HepG2 (cell line): ENCODE measurements around the gene HCFC1R1. TPM values are rescaled to one million over a fixed set of nuclear protein-coding genes. Genes with fewer than 3 reads are reported as not detected.

Experiments
- FOSL2 ChIP-seq: sonication (generic); formaldehyde crosslinking; IDR thresholded peaks from 2 replicates; pipeline ENCODE4 v1.4.0; 2020; ENCODE audit warnings: missing genetic modification reagents
- FOXA1 ChIP-seq, 2 experiments: fragments of 450-650 bp in 1 of 2; sonication (generic) in 1 of 2; formaldehyde crosslinking in 1 of 2; IDR thresholded peaks; 2 replicates each; pipeline versions ENCODE4 v1.4.0 to v1.6.1; 2016 to 2020; ENCODE audit warnings: missing genetic modification reagents in 1 of 2
- HNF4A ChIP-seq: sonication (generic); formaldehyde crosslinking; IDR thresholded peaks from 2 replicates; pipeline ENCODE4 v1.4.0; 2020; ENCODE audit warnings: missing genetic modification reagents
- SIX1 ChIP-seq: sonication (generic); formaldehyde crosslinking; IDR thresholded peaks from 2 replicates; pipeline ENCODE4 v1.4.0; 2020; ENCODE audit warnings: missing genetic modification reagents, borderline replicate concordance
- TEAD3 ChIP-seq: optimal IDR thresholded peaks from 2 replicates; pipeline ENCODE3; 2016; ENCODE audit warnings: borderline replicate concordance
- TFDP1 ChIP-seq: IDR thresholded peaks from 2 replicates; pipeline ENCODE4 v1.6.1; 2016; ENCODE audit warnings: missing compliant biosample characterization, missing genetic modification reagents, borderline replicate concordance
- TFE3 ChIP-seq: IDR thresholded peaks from 2 replicates; pipeline ENCODE4 v1.6.1; 2016
- ZNF12 ChIP-seq: sonication (generic); formaldehyde crosslinking; IDR thresholded peaks from 2 replicates; pipeline ENCODE4 v1.5.0; 2020; ENCODE audit warnings: missing genetic modification reagents
- ZNF276 ChIP-seq: sonication (generic); formaldehyde crosslinking; IDR thresholded peaks from 2 replicates; pipeline ENCODE4 v1.4.0; 2020; ENCODE audit warnings: mild to moderate bottlenecking, low read depth, missing genetic modification reagents
- ZNF607 ChIP-seq: sonication (generic); formaldehyde crosslinking; IDR thresholded peaks from 2 replicates; pipeline ENCODE4 v1.5.1; 2020; ENCODE audit warnings: missing genetic modification reagents, mild to moderate bottlenecking, borderline replicate concordance
- ZNF674 ChIP-seq: sonication (generic); formaldehyde crosslinking; IDR thresholded peaks from 2 replicates; pipeline ENCODE4 v1.5.0; 2020; ENCODE audit warnings: low read depth, mild to moderate bottlenecking, missing genetic modification reagents
- ZSCAN25 ChIP-seq: sonication (generic); formaldehyde crosslinking; IDR thresholded peaks from 2 replicates; pipeline ENCODE4 v1.8.0; 2022; ENCODE audit warnings: mild to moderate bottlenecking, missing genetic modification reagents
- polyA plus RNA-seq, 8 experiments: library from polyadenylated mRNA; depleted of rRNA in 3 of 8; stranded (reverse) in 7 of 8; unstranded in 1 of 8; fragments of >200 nt; fragmentation: Illumina TruSeq in 4 of 8; extraction: Trizol in 4 of 8; gene quantifications; 2 replicates each; pipeline versions ENCODE4 v1.2.1 to v1.2.3, GENCODE V29; 2011 to 2016; ENCODE audit warnings: low read depth in 4 of 8, missing spikeins in 1 of 8, mixed read lengths in 1 of 8; ENCODE audit not compliant: insufficient read depth in 1 of 8
- total RNA-seq, 5 experiments: library from RNA; depleted of rRNA; stranded (reverse); fragments of >200 nt; fragmentation: Illumina TruSeq; extraction: Trizol; gene quantifications; 2 replicates each; pipeline ENCODE4 v1.2.3, GENCODE V29; 2016; ENCODE audit warnings: low read depth in 1 of 5

HCFC1R1 gene
- total and polyA plus RNA-seq, 2 of the 13 experiments (the other 11 are each of a cell fraction or from before 2014, with no cell fraction given): 13.8 to 16.1 TPM

GRCh38 chr16:3009568-3010390 lies 14.0 kb downstream of the HCFC1R1 start (continued):
- TF ChIP-seq ZNF607 (CRISPR knock-in tag) (0 out of 2 replicates have a peak, but pooled peaks have one; percentile 40), TEAD3 (CRISPR knock-in tag) (peak; percentile 23), TFE3 (CRISPR knock-in tag) (no peak), SIX1 (CRISPR knock-in tag) (peak; percentile 76; the same call in 1 of the 2 replicates), ZNF12 (CRISPR knock-in tag) (no peak), HNF4A (CRISPR knock-in tag) (peak; percentile 3; the same call in 1 of the 2 replicates), FOXA1 (IDR thresholded peaks at IDR 0.05) (no peak), FOXA1 (CRISPR knock-in tag; IDR thresholded peaks at IDR 0.05) (peak; percentile 50), TFDP1 (CRISPR knock-in tag) (no peak), ZNF276 (0 out of 2 replicates have a peak, but pooled peaks have one; percentile 36), FOSL2 (CRISPR knock-in tag) (peak; percentile 43), ZNF674 (no peak), ZSCAN25 (CRISPR knock-in tag) (peak; percentile 45; the same call in 1 of the 2 replicates)
